Smooth muscle cell (in vitro differentiated cells): Measurements from ENCODE around the gene NEURL1B. TPM values are rescaled to one million over a fixed set of nuclear protein-coding genes. Genes with fewer than 3 reads are reported as not detected.

Experiments
- DNase-seq: peaks from one replicate; lab custom pipeline; 2025; ENCODE audit not compliant: unreplicated experiment; lab: John Stamatoyannopoulos, UW
- H2AFZ ChIP-seq: fragments of 200-600 bp; sonication (generic); 2 replicates; pipeline ENCODE4 v1.6.0; 2016; ENCODE audit warnings: antibody characterized with exemption, low read depth, mild to moderate bottlenecking
- H3F3A ChIP-seq: fragments of 200-600 bp; sonication (generic); 2 replicates; pipeline ENCODE4 v1.6.0; 2017; ENCODE audit warnings: antibody characterized with exemption, low read depth
- H3K27ac ChIP-seq: fragments of 200-600 bp; sonication (generic); 2 replicates; pipeline ENCODE4 v1.5.1; 2016; ENCODE audit warnings: low read depth, mild to moderate bottlenecking
- H3K27me3 ChIP-seq: fragments of 200-600 bp; sonication (generic); 2 replicates; pipeline ENCODE4 v1.6.1; 2016; ENCODE audit warnings: low read depth, mild to moderate bottlenecking
- H3K36me3 ChIP-seq: fragments of 200-600 bp; sonication (generic); 2 replicates; pipeline ENCODE4 v1.5.1; 2016; ENCODE audit warnings: low read depth
- H3K4me1 ChIP-seq: fragments of 200-600 bp; sonication (generic); 2 replicates; pipeline ENCODE4 v1.5.1; 2016; ENCODE audit warnings: low read depth
- H3K4me2 ChIP-seq: fragments of 200-600 bp; sonication (generic); 2 replicates; pipeline ENCODE4 v1.6.0; 2016; ENCODE audit warnings: mild to moderate bottlenecking
- H3K4me3 ChIP-seq: fragments of 200-600 bp; sonication (generic); 2 replicates; pipeline ENCODE4 v1.5.1; 2016; ENCODE audit warnings: mild to moderate bottlenecking
- H3K79me2 ChIP-seq: fragments of 200-600 bp; sonication (generic); 2 replicates; pipeline ENCODE4 v1.6.0; 2016; ENCODE audit warnings: low read depth, mild to moderate bottlenecking
- H3K9ac ChIP-seq: fragments of 200-600 bp; sonication (generic); 2 replicates; pipeline ENCODE4 v1.6.0; 2016; ENCODE audit warnings: low read depth
- H3K9me3 ChIP-seq: fragments of 200-600 bp; sonication (generic); replicated peaks from 2 replicates; pipeline ENCODE4 v1.5.1; 2016; ENCODE audit warnings: low read depth
- H4K20me1 ChIP-seq: fragments of 200-600 bp; sonication (generic); 2 replicates; pipeline ENCODE4 v1.6.0; 2016; ENCODE audit warnings: low read depth
- WGBS: methylation state at CpG from one replicate; pipeline ENCODE4 v1.1.7; 2016; ENCODE audit warnings: low lambda C conversion rate; 5-methylcytosine and 5-hydroxymethylcytosine counted together
- polyA plus RNA-seq: library from polyadenylated mRNA; unstranded; fragments of >200 nt; fragmentation: Nextera tagmentation; extraction: Ambion mirVana; gene quantifications from 2 replicates; pipeline ENCODE4 v1.2.1, GENCODE V29; 2016
- total RNA-seq: library from RNA; depleted of rRNA; stranded (reverse); fragments of >200 nt; gene quantifications from 2 replicates; pipeline ENCODE4 v1.2.3, GENCODE V29; 2014
- TF ChIP-seq, protein P1 (sequence below): fragments of 200-600 bp; sonication (generic); IDR thresholded peaks from 2 replicates; pipeline ENCODE4 v1.5.1; 2017; ENCODE audit warnings: borderline replicate concordance, mild to moderate bottlenecking, antibody characterized with exemption; ENCODE audit not compliant: insufficient read depth, poor library complexity, severe bottlenecking

The NEURL1B gene
- total and polyA plus RNA-seq, 2 experiments from 2014 or later, result 3.7 to 10.0 TPM

DNA sequence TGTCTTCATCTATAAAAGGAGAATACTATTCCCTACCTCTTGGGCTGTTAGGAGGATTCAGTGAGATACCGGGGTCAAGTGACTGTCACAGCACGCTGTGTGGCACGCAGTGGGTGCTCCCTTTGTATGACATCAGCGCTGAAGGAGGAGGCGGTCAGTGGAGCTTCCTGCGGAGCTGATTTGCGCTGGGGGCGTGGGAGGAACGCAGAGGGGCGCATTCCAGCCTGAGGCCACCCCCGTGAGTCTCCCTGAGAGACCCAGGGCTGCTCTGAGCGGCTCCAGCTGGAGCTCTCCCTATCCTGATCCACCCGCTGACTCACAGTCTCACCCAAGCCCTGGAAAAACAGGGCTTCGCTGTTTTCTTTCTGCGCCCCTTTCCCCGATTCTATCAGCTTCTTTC is 24.3 kb upstream of the NEURL1B start:
- no peaks in the 10 kb centered on the region for H3K9me3 ChIP-seq
- H3K9ac ChIP-seq, result no peak overlapping the region
- no peaks in the 10 kb centered on the region for H3K4me1 ChIP-seq
- H3K4me2 ChIP-seq, result peak overlapping the region; percentile 22
- peaks cover 6% of the 10 kb centered on the region for H3F3A ChIP-seq
- peak overlapping the region; percentile 69 for H3K27ac ChIP-seq
- no peaks in the 10 kb centered on the region for H3K27me3 ChIP-seq
- peak overlapping the region; percentile 0 for H2AFZ ChIP-seq
- TF ChIP-seq, protein P1, sequence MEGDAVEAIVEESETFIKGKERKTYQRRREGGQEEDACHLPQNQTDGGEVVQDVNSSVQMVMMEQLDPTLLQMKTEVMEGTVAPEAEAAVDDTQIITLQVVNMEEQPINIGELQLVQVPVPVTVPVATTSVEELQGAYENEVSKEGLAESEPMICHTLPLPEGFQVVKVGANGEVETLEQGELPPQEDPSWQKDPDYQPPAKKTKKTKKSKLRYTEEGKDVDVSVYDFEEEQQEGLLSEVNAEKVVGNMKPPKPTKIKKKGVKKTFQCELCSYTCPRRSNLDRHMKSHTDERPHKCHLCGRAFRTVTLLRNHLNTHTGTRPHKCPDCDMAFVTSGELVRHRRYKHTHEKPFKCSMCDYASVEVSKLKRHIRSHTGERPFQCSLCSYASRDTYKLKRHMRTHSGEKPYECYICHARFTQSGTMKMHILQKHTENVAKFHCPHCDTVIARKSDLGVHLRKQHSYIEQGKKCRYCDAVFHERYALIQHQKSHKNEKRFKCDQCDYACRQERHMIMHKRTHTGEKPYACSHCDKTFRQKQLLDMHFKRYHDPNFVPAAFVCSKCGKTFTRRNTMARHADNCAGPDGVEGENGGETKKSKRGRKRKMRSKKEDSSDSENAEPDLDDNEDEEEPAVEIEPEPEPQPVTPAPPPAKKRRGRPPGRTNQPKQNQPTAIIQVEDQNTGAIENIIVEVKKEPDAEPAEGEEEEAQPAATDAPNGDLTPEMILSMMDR, result no peak
- H4K20me1 ChIP-seq, result no peaks in the 10 kb centered on the region
- 34% methylated on average over 16 of the region's 16 CpGs for WGBS
- no peaks in the 10 kb centered on the region for H3K36me3 ChIP-seq
- DNase-seq, result no peak
- H3K79me2 ChIP-seq, result no peaks in the 10 kb centered on the region
- no peak overlapping the region for H3K4me3 ChIP-seq

DNA sequence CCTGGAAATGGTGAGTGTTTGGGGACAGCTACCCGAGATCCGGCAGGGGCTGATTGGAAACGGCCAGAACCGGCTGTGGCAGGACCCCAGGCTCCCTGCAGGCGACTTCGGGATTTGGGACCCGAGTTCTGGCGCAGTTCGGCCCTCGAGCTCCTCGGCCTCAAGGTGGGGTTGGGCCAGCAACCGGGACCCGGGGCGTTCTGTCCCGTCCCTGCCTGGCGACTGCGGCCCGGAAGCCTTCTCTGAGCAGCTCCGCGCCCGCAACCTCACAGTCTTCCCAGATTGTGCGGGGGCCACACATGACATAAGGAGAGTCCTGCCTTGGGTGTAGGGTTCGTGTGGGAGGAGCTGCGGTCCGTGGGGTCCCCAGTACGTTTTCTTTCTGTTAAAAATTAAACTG is 23.2 kb upstream of the NEURL1B start:
- Histone ChIP-seq H3K4me1 (no peaks in the 10 kb centered on the region), H3K4me2 (no peak overlapping the region), H3K27ac (peak overlapping the region; percentile 69), H3K36me3 (no peaks in the 10 kb centered on the region), H3K79me2 (no peaks in the 10 kb centered on the region), H2AFZ (no peak overlapping the region), H3K27me3 (no peaks in the 10 kb centered on the region), H3F3A (peaks cover 6% of the 10 kb centered on the region), H3K9ac (no peak overlapping the region), H4K20me1 (no peaks in the 10 kb centered on the region), H3K9me3 (no peaks in the 10 kb centered on the region), H3K4me3 (no peak overlapping the region)
- TF ChIP-seq, protein P1, result no peak
- WGBS, result 93% methylated on average over 26 of the region's 26 CpGs
- no peak for DNase-seq

DNA sequence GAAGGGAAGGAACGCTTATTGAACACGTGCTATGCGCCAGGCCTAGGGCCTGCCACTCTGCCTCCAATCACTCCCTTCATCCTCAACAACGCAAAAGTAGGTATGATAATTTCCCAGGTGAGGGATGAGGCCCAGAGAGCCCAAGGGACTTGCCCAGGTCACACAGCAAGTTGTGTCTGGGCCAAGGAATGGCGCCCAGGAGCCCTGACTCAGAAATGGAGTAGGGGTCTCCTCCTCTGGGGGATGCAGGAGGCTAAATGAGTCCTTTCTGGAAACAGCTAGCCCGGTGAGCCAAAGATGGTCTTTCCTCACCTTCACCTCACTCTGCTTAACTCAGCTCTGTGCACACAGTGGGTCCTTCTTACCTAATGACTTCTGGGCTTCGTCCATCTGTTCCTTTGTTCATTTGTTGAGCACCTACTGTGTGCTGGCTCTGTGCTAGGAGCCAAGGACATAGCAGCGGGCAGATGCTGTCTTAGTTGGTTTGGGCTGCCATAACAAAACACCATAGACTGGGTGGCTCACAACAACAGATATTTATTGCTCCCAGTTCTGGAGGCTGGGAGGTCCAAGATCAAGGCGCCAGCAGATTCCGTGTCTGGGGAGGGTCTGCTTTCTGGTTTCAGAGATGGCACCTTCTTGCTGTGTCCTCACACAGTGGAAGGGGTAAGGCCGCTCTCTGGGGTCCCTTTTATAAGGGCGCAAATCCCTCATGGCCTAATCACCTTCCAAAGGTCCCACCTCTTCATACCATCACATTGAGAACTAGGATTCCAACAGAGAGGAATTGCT is 22.3 kb upstream of the NEURL1B start:
- Histone ChIP-seq H3F3A (peaks cover 6% of the 10 kb centered on the region), H3K27me3 (no peaks in the 10 kb centered on the region), H3K27ac (no peak overlapping the region), H2AFZ (no peak overlapping the region), H3K79me2 (no peaks in the 10 kb centered on the region), H3K36me3 (no peaks in the 10 kb centered on the region), H3K4me3 (no peak overlapping the region), H4K20me1 (no peaks in the 10 kb centered on the region), H3K9ac (no peak overlapping the region), H3K4me2 (no peak overlapping the region), H3K4me1 (no peaks in the 10 kb centered on the region), H3K9me3 (no peaks in the 10 kb centered on the region)
- DNase-seq, result no peak
- TF ChIP-seq, protein P1, result no peak
- WGBS, result 96% methylated on average over 12 of the region's 12 CpGs

DNA sequence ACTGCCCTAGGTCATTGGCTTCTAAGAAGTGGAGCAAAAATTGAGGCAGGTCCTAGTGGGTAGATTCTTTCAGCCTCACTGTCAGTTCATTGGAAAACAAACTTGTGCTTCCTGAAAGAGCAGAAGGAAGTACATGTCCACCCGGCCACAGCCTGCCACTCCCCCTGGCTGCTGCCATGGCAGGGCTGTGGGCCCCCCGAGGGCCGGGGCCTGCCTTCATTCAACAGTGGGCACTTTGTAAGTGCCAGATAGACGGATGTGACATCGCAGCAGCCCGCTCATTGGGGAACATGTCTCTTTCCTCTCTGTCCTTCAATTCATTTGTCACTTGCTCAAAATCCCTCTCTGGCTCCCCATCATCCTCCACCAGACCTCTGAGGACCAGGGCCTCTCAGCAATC is 20.6 kb upstream of the NEURL1B start:
- TF ChIP-seq, protein P1, result no peak
- H3K79me2 ChIP-seq, result no peaks in the 10 kb centered on the region
- no peaks in the 10 kb centered on the region for H3K9me3 ChIP-seq
- H4K20me1 ChIP-seq, result no peaks in the 10 kb centered on the region
- no peak overlapping the region for H2AFZ ChIP-seq
- H3K27ac ChIP-seq, result no peak overlapping the region
- WGBS, result 78% methylated on average over 6 of the region's 6 CpGs
- no peaks in the 10 kb centered on the region for H3K36me3 ChIP-seq
- H3K4me2 ChIP-seq, result no peak overlapping the region
- DNase-seq, result no peak
- H3K4me3 ChIP-seq, result no peak overlapping the region
- H3K4me1 ChIP-seq, result no peaks in the 10 kb centered on the region
- H3K9ac ChIP-seq, result no peak overlapping the region
- peaks cover 1% of the 10 kb centered on the region for H3F3A ChIP-seq
- H3K27me3 ChIP-seq, result no peaks in the 10 kb centered on the region
